Parathyroid adenoma (tissue), 2 donors: ENCODE results near the gene PGAP6.

ENCODE experiments used
- H2AFZ ChIP-seq: fragments of 300-600 bp; sonication (generic); one replicate; pipeline ENCODE4 v1.7.0; 2017; ENCODE audit warnings: antibody characterized with exemption, mild to moderate bottlenecking
- H3K27ac ChIP-seq: fragments of 300-600 bp; sonication (generic); one replicate; pipeline ENCODE4 v1.7.0; 2017
- H3K27me3 ChIP-seq: fragments of 300-600 bp; sonication (generic); one replicate; pipeline ENCODE4 v1.7.0; 2017; ENCODE audit warnings: low read length; ENCODE audit not compliant: control insufficient read depth, insufficient read depth
- H3K36me3 ChIP-seq: fragments of 300-600 bp; sonication (generic); one replicate; pipeline ENCODE4 v1.7.0; 2017; ENCODE audit warnings: low read length; ENCODE audit not compliant: control insufficient read depth, insufficient read depth
- H3K4me1 ChIP-seq: fragments of 300-600 bp; sonication (generic); one replicate; pipeline ENCODE4 v1.7.0; 2017; ENCODE audit warnings: control low read depth
- H3K4me2 ChIP-seq: fragments of 300-600 bp; sonication (generic); one replicate; pipeline ENCODE4 v1.7.0; 2017; ENCODE audit warnings: low read length
- H3K4me3 ChIP-seq: fragments of 300-600 bp; sonication (generic); one replicate; pipeline ENCODE4 v1.7.0; 2017; ENCODE audit warnings: low read depth, low read length
- H3K79me2 ChIP-seq: fragments of 300-600 bp; sonication (generic); one replicate; pipeline ENCODE4 v1.7.0; 2017; ENCODE audit warnings: control low read depth
- H3K9ac ChIP-seq: fragments of 300-600 bp; sonication (generic); one replicate; pipeline ENCODE4 v1.7.0; 2017; ENCODE audit warnings: mild to moderate bottlenecking
- H3K9me3 ChIP-seq: fragments of 300-600 bp; sonication (generic); one replicate; pipeline ENCODE4 v1.7.0; 2017; ENCODE audit warnings: low read length; ENCODE audit not compliant: control insufficient read depth
- TF ChIP-seq, protein P1 (sequence below): fragments of 300-600 bp; sonication (generic); IDR thresholded peaks from one replicate; pipeline ENCODE4 v1.7.0; 2017; ENCODE audit warnings: antibody characterized with exemption, mild to moderate bottlenecking
- donor health status: primary hyperparathyroidism.

The PGAP6 gene

DNA sequence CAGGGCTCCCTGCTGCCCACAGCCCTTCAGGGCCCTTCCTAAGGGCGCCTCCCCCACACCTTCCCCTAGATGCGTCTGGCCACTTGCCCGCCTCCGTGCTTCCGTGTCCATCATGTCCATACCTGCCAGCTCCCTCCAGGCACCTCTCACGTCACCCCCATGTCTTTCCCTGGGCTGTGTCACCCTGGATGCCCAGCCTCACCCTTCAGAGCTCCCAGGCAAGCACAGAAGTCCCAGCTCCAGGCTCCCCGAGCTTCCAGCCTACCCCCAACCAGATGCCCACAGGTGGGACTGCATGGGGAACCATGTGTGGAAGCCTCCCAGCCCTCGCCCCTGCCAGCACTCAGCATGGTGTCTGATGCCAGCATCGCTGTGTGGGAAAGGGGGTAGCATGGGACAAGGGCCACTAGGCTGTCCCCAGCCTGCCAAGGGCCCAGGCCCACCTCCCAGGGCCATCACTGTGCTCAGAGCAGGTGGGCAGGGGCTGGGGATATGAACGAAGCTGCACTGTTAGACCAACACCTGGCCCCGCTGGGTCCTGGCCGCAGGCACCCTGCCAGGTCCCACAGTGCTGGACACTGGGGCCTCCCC, 27.4 kb downstream of the PGAP6 start:
- H3K27ac ChIP-seq, result no peak overlapping the region

DNA sequence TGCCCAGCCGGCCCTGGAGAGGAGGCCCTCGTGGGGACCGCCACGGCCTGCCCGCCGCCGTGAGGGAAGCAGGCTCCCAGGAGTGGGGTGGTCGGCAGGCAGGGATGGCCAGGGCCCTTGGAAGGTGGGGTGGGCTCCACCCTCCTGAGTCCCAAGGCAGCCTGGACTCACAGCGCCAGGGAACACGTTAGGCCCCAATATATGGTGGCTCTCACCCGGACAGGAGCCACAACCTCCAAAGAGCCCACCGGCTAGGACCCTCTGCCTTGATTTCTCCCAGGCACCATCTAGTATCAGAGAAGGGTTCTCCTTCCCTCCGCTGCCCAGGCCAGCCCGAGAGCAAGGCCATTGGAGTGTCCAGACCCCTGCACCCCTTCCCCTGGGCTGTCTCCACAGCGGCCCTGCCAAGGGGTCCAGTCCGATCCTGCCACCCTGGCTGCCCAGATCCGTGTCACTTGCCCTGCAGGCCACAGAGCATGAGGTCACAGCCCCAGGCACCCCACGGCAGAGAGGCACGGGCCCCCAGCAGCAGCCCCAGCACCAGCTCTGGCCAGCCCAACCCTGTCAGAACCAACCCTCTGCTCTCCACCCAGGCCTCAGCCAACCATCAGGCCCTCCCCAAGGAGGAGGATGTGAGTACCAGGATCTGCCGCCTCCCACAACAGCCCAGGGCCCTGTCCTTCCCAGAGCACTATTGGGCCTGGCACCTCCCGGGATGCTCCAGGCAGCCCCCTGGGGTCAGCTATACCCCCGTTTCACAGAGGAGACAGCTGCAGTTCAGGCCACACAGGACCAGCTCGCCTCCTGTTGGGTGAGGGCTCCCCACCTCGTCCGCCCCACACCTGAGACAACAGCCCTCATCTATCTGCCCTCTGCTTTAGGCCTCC, 28.1 kb downstream of the PGAP6 start:
- H3K4me2 ChIP-seq, result peak overlapping the region; percentile 62
- peaks cover 6% of the 10 kb centered on the region for H3K4me1 ChIP-seq
- H3K9me3 ChIP-seq, result no peaks in the 10 kb centered on the region
- no peak overlapping the region for H3K9ac ChIP-seq
- H2AFZ ChIP-seq, result peak overlapping the region; percentile 83
- H3K79me2 ChIP-seq, result peaks cover 5% of the 10 kb centered on the region
- H3K27me3 ChIP-seq, result no peaks in the 10 kb centered on the region
- H3K27ac ChIP-seq, result peak overlapping the region; percentile 47
- peak overlapping the region; percentile 31 for H3K4me3 ChIP-seq
- no peaks in the 10 kb centered on the region for H3K36me3 ChIP-seq
- TF ChIP-seq, protein P1, sequence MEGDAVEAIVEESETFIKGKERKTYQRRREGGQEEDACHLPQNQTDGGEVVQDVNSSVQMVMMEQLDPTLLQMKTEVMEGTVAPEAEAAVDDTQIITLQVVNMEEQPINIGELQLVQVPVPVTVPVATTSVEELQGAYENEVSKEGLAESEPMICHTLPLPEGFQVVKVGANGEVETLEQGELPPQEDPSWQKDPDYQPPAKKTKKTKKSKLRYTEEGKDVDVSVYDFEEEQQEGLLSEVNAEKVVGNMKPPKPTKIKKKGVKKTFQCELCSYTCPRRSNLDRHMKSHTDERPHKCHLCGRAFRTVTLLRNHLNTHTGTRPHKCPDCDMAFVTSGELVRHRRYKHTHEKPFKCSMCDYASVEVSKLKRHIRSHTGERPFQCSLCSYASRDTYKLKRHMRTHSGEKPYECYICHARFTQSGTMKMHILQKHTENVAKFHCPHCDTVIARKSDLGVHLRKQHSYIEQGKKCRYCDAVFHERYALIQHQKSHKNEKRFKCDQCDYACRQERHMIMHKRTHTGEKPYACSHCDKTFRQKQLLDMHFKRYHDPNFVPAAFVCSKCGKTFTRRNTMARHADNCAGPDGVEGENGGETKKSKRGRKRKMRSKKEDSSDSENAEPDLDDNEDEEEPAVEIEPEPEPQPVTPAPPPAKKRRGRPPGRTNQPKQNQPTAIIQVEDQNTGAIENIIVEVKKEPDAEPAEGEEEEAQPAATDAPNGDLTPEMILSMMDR, result no peak

More for the DNA sequence above, 27.4 kb downstream of the PGAP6 start:
- H3K27me3 ChIP-seq, result no peaks in the 10 kb centered on the region
- H3K79me2 ChIP-seq, result peaks cover 2% of the 10 kb centered on the region
- no peak overlapping the region for H3K9ac ChIP-seq
- H3K4me2 ChIP-seq, result no peak overlapping the region
- no peaks in the 10 kb centered on the region for H3K9me3 ChIP-seq
- no peak overlapping the region for H3K4me3 ChIP-seq
- TF ChIP-seq, protein P1, result no peak
- H3K36me3 ChIP-seq, result no peaks in the 10 kb centered on the region
- H3K4me1 ChIP-seq, result peaks cover 6% of the 10 kb centered on the region
- H2AFZ ChIP-seq, result no peak overlapping the region

DNA sequence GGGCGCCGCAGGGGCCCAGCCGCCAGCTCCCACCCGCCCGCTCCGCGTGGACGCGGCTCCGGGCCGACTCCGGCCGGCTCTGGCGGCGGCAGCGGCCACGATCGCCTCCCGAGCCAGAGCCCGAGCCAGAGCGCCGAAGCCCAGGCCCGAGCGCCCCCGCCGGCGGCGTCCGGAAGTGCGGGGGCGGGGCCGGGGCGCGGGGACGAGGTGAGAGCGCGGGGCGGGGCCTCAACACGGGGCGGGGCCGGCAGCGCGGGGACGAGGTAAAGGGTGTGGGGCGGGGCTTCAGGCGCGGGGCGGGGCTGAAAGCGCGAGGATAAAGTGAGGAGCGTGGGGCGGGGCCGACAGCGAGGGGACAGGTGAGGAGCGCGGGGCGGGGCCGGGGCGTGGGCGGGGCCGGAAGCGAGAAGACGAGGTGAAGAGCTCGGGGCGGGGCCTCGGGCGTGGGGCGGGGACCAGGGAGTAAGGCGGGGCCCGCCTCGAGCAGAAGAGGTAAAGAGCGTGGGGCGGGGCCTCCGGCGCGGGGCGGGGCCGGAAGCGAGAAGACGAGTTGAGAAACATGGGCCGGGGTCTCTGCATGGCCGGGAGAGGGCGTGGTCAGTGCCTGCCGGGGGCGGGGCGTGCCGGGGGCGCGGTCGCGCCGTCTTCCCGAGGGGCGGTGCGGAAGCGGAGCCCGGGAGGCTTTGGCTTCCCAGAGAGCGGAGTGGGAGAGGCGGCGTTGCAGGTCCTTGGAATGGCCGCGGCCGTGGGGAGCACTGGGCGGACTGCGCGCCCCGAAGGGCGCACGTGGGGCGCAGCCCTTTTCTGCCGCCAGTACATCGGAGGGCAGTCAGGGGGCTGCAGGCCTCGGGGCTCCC, 29.0 kb downstream of the PGAP6 start, which contains the start of gene AXIN1:
AXIN1 (minus strand) TSS at position 177 of the 857 bp plus-strand sequence. CDS start 5,698 bp downstream, outside the sequence.
- H3K4me3 ChIP-seq, result peak within 1 kb of the TSS; percentile 57
- H3K9ac ChIP-seq, result no peak within 1 kb of the TSS
- H3K9me3 ChIP-seq, result no peaks in the 10 kb centered on the region
- H3K27me3 ChIP-seq, result no peaks in the 10 kb centered on the region
- H3K27ac ChIP-seq, result peak within 1 kb of the TSS; percentile 47
- H3K4me1 ChIP-seq, result peaks cover 6% of the 10 kb centered on the region
- TF ChIP-seq, protein P1, result no peak
- H3K36me3 ChIP-seq, result no peaks in the 10 kb centered on the region
- H3K4me2 ChIP-seq, result peak within 1 kb of the TSS; percentile 86
- H2AFZ ChIP-seq, result peak within 1 kb of the TSS; percentile 83
- H3K79me2 ChIP-seq, result peaks cover 13% of the 10 kb centered on the region

DNA sequence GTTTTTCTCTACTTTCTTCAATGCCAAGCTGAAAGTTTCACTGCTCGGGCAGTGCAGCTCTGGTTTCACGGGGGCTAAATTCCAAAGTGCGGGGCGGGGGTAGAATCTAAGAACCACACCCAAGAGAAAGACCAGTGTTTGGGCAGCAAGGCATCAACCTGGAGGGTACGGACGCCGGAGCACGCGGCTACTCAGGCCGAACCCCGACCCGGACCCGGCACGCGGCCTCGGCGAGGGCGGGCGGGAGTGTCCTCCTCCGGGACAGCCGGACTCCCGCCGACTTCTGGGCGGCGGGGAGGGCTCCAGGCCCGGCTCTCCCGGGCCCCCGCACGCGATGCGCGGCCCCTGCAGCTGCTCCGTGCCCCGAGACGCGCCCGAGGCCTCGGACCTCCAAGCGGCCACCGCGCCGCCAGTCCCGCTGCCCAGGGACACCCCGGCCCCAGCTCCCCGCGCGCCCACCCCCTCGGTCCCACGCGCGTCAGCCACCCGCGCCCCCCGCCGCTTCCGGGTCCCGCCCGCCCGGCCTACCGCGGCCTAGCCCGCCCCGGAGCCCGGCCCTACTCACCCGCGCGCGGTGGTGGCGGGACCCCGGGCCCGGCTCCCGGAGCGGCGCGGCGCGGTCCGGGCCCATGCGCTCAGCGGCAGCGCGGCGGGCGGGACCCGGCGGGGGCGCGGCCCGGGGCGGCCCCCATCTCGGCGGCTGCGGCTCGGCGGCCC, 29.8 kb downstream of the PGAP6 start:
- H3K4me3 ChIP-seq, result peak overlapping the region; percentile 57
- TF ChIP-seq, protein P1, result no peak
- H3K4me1 ChIP-seq, result peaks cover 6% of the 10 kb centered on the region

More for the DNA sequence above, 29.8 kb downstream of the PGAP6 start:
- H3K9me3 ChIP-seq, result no peaks in the 10 kb centered on the region
- no peaks in the 10 kb centered on the region for H3K36me3 ChIP-seq
- no peak overlapping the region for H3K27ac ChIP-seq
- H3K9ac ChIP-seq, result no peak overlapping the region
- H3K27me3 ChIP-seq, result no peaks in the 10 kb centered on the region
- H3K4me2 ChIP-seq, result peak overlapping the region; percentile 86
- no peak overlapping the region for H2AFZ ChIP-seq
- peaks cover 19% of the 10 kb centered on the region for H3K79me2 ChIP-seq
